VCaP (cell line): ENCODE measurements around the gene UNC80.
A peak's percentile ranks its signal among the peaks of the same experiment; 100 is the strongest.

Experiments
- H3K27ac ChIP-seq: fragments of 450-650 bp; 2 replicates; pipeline ENCODE4 v1.5.1; 2017
- CTCF ChIP-seq: fragments of 450-650 bp; conservative IDR thresholded peaks from 2 replicates; pipeline ENCODE4 v1.5.1; 2017; ENCODE audit warnings: mild to moderate bottlenecking, moderate library complexity

The UNC80 gene

GRCh38 chr2:210000464-210001324 lies 229.1 kb downstream of the UNC80 start:
- no peak for TF ChIP-seq CTCF
- H3K27ac ChIP-seq: peak overlapping the region; percentile 85; the same call in 1 of the 2 replicates

DNA sequence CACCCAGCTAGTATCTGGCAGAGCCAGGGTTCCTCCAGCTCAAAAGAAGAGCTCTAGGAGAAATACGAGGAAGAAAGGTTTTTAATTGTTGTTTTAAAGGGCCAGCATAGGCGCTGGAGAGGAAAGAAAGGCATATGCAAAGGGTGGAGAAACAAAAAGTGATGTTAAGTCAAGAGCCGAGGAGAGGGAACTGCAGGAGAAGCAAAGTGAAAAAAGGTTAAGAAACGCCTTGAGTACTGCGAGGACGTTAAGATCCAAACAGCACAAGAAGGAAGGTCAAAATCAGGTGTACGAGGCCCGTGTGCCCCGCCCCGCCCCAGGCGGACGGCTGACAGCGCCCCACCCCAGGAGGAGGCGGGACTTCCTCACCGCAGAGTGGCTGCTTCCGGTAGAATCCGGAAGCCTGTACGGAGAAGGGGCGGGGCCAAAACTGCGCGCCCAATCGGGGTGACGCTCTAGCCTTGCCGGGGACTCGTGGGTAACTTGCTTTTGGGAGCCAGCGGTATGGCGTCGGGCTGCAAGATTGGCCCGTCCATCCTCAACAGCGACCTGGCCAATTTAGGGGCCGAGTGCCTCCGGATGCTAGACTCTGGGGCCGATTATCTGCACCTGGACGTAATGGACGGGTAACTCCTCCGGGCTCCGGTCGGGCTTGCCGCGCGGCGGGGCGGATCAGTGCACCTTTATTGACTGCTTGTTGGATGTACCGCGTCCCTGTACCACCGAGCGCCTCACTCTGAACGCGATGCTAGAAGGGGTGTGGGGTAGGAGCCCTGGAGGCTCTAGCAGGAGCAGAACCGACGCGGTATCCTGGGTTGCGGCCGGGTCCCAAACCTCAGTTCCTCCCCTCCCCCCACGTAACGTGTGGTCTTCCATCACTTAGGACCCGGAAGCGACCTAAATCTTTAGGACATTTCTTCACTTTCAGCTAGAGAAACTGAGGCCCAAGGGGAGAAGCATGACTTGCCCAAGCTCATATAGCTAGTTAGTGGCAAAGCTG lies 230.8 kb downstream of the UNC80 start, which contains the start of gene RPE:
TSS of gene RPE (plus strand) at position 481 of the 1,000 bp plus-strand sequence. CDS start at position 505, 24 bp downstream.
- peak within 1 kb of the TSS; percentile 85 for H3K27ac ChIP-seq
- TF ChIP-seq CTCF: no peak

- peak overlapping the region; percentile 85; the same call in 1 of the 2 replicates for H3K27ac ChIP-seq
- TF ChIP-seq CTCF: no peak
These were observed 231.7 kb downstream of the UNC80 start for GRCh38 chr2:210003359-210003758.

- H3K27ac ChIP-seq: no peak overlapping the region
- TF ChIP-seq CTCF: no peak
These were observed 233.2 kb downstream of the UNC80 start for GRCh38 chr2:210004881-210005280.

DNA sequence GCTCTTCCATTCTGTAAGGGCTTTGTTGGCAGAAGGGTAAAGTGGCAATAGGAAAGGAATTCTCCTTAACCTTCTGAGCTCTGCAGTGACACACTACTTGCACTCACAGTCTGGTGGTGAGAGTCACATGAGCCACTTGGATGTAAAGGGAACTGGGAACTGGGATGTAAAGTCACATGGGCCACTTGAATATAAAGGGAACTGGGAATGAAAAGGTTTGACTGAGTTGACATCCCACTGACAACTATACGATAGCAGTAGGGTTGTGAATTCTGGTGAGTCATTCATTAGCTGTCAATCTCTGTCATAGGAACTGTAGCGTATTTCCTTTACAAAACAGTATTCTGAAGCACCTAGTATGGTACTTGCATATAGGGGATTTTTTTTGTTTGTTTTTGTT lies 236.3 kb downstream of the UNC80 start:
- H3K27ac ChIP-seq: no peak overlapping the region
- TF ChIP-seq CTCF: no peak

DNA sequence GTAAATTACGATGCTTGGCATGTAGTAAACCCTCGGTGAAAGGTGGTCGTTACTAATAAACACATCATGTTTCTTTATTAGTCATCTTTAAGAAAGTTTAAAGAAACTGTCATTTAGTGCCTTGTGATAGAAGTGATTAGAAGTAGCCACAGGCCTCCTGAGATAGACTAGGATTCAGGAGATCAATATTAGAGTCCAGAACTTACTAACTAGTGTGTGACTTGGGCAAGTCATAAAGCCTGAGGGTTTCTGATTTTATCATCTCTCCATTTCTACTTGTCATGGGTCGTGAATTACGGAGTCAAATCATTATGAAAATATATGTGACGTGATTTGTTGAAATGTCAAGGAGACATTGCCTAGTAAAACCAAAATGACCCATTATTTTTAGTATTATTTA lies 237.5 kb downstream of the UNC80 start:
- no peak for TF ChIP-seq CTCF
- H3K27ac ChIP-seq: 0 out of 2 replicates have a peak overlapping the region, but pooled peaks have one; percentile 4

GRCh38 chr2:210009896-210010295 lies 238.3 kb downstream of the UNC80 start:
- no peak for TF ChIP-seq CTCF
- H3K27ac ChIP-seq: no peak overlapping the region
